NCI-H446 (cell line): ENCODE data around the gene PAPSS2.
"Not testable (repeated sequence)": the region's sequence is repeated elsewhere in the genome, so short reads cannot be mapped to it uniquely, and the experiment has no call there.

Experiments used
- DNase-seq, 2 experiments: peaks; one replicate each; lab custom pipeline; 2025; lab: John Stamatoyannopoulos, UW

PAPSS2 gene

DNA sequence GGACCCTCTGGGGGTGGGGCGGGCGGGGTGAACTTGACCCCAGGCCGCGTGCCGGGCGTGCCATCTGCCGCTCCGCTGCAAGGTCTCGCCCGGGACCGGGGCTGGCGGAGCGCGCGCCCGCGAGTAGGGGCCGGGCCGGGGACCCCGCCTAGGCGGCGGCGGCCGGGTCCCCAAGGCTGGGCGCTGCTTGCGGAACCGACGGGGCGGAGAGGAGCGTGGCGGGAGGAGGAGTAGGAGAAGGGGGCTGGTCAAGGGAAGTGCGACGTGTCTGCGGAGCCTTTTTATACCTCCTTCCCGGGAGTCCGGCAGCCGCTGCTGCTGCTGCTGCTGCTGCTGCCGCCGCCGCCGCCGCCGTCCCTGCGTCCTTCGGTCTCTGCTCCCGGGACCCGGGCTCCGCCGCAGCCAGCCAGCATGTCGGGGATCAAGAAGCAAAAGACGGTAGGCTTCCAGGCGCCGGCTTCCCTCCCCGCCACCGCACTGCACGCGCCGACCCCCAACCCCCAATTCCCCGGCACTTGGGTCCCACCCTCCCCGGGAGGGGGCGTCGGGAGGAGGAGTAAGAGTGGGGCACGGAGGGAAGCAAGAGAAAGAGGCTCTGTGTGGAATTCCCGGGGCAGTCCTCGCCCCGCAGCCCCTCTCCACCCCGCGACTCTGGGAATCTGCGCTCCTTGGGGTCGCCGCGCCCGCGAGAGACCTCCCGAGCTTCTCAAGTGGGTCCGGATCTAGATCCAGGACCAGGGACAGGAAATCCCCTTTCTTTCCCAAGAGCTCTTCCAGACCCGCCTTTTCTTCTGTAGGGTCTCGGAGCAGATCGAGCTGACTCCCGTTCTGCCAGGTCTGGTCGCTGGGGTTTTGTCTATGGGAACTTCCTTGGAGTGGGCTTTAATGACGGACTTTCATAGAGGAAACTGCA is at the start of gene PAPSS2:
PAPSS2 (plus strand) TSS at position 308 of the 913 bp plus-strand sequence; CDS start at position 412, 104 bp downstream.
- DNase-seq: no peak

DNA sequence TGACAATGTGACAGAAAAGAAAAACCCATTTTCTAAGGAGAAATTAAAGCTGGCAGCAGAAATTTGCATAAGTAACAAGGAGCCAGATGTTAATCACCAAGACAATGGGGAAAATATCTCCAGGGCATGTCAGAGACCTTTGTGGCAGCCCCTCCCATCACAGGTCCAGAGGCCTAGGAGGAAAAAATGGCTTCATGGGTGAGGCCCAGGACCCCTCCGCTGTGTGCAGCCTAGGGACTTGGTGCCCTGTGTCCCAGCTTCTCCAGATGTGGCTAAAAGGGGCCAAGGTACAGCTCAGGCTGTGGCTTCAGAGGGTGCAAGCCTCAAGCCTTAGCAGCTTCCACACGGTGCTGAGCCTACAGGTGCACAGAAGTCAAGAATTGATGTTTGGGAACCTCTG is 48.3 kb upstream of the PAPSS2 start:
- DNase-seq: not testable (repeated sequence)

GRCh38 chr10:87612115-87612514 is 47.6 kb upstream of the PAPSS2 start:
- DNase-seq: no peak

GRCh38 chr10:87613751-87614150 is 45.9 kb upstream of the PAPSS2 start:
- no peak for DNase-seq

GRCh38 chr10:87615856-87616255 is 43.8 kb upstream of the PAPSS2 start:
- DNase-seq: no peak

DNA sequence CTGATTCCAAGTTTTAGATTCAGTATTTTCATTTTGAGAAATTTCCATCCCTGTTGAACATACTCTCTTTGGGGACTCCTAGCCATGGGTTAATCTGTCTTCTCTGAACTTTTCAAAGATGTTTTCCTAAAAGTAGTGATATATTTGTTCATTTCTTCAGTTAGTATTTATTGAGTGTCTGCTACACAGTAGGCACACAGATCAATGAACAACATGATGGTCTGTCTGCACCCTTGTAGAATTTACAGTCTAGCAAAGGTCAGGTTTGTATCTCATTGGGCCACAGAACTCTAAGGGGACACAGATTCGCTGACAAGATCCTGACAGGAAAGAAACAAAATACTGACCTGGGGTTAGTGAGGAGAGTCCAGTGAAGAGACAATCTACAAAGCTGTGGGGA is 42.2 kb upstream of the PAPSS2 start:
- no peak for DNase-seq

- no peak for DNase-seq
Measured at GRCh38 chr10:87618566-87619423, 40.9 kb upstream of the PAPSS2 start.

GRCh38 chr10:87619705-87620104 is 40.0 kb upstream of the PAPSS2 start:
- DNase-seq: no peak

DNA sequence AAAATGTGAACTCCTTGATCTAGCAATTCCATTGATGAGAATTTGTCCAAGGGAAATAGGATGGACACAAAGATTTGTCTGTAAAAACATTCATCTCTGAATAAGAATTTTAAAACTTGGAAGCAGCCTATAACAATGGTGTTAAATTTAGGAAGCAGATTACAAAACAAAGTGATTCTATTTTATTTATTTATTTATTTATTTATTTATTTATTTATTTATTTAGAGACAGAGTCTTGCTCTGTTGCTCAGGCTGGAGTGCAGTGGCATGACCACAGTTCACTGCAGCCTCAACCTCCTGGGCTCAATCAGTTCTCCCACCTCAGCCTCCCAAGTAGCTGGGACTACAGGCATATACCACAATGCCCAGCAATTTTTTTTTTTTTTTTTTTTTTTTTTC is 38.2 kb upstream of the PAPSS2 start:
- DNase-seq: not testable (repeated sequence)

DNA sequence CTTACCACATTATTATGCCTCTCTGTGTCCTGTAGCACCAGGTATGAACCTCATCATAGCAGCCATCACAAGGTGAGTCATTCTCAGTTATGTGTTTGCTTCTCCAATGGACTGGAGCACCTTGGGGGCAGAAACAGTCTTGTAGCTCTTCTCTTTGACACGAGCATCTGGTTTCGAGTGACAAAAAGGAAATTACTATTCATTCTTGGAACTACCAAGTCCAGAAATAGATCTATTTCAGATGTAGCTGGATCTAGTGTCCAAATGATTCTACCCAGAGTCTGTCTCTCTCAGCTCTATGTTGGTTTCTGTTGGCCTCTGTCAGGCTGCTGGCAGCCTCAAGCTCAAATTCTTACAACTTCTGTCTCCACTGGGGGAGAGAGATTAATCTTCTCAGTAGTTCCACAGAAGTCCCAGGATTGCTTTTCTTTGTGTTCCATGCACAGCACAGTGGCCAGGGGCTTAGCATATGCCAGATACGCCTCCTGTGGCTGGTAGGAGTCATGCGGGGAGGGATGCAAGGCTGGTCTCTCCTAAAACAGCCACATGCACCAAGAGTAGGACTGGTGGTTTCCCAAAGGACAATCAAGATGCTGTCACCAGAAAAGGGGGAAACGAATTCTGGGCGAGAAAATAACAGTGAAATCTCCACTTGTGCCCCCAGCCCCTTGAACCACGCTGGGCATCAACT is 37.2 kb upstream of the PAPSS2 start:
- DNase-seq: no peak

GRCh38 chr10:87623191-87623590 is 36.5 kb upstream of the PAPSS2 start:
- no peak for DNase-seq

DNA sequence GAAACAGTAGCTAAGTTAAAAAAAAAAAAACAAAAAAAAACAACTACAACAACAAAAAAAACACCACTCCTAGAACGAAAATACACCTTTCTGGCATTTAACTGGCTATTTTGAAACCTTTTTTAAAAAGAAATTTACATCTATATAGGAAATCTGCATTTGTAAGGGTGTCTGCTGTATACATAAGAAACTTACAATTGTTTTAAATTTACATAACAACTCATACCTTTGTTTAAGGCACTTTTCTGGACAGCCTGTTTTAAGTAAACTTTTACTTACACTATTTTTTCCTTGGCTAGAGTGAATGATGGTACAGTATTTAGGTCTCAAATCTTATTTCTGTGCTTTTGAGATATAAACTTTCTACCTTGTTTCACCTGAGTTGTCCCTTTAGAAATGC is 34.0 kb upstream of the PAPSS2 start:
- no peak for DNase-seq

- no peak for DNase-seq
Measured at GRCh38 chr10:87626422-87626892, 33.2 kb upstream of the PAPSS2 start.

GRCh38 chr10:87630171-87630570 is 29.5 kb upstream of the PAPSS2 start:
- no peak for DNase-seq

DNA sequence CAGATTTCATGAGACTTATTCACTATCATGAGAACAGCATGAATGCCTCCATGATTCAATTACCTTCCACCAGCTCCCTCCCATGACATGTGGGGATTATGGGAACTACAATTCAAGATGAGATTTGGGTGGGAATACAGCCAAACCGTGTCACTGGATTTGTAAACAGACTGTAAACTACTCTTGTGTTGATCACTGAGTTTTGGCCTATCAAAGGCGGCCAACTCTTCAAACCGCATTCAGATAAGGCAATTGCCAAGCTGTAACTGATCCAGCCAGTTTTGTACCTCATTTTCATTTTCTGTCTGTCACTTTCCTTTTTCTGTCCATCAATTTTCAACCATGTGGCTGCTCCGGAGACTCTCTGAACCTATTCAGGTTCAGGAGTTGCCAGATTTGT is 27.2 kb upstream of the PAPSS2 start:
- no peak for DNase-seq

GRCh38 chr10:87634311-87634710 is 25.4 kb upstream of the PAPSS2 start:
- no peak for DNase-seq

GRCh38 chr10:87635498-87636312 is 24.0 kb upstream of the PAPSS2 start:
- DNase-seq: no peak

DNA sequence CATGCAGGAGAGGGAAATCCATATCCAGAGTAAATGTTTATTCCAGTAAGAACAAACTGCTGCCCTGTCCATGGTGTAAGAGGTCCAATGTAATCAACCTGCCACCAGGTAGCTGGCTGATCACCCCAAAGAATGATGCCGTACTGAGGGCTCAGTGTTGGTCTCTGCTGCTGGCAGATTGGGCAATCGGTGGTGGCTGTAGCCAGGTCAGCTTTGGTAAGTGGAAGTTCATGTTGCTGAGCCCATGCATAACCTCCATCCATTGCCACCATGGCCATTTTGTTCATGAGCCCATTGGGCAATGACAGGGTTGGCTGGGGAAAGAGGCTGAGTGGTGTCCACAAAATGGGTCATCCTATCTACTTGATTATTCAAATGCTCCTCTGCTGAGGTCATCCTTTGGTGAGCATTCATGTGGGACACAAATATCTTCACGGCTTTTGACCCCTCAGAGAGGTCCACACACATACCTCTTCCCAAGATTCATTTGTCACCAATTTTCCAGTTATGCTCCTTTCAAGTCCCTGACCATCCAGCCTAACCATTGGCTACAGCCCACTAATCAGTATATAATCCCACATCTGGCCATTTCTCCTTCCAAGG is 23.3 kb upstream of the PAPSS2 start:
- DNase-seq: no peak

DNA sequence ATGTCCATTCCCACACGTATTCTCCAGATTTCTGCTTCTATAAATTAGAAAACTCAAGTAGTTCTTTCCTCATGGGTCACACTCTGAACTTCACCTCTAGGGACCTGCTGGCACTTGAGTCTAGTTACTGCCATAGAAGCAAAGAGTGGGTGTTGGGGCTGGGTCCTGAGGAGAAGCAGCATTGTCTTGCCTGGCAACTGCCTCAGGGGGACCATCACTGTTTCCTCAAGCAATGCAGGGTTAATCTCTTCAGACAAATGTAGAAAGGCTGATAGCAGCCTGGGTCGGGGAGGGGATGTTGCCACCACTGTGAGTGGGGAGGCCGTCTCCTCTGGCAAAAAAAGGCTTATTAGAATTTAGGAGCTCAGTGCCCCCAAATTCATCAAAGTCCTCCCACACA is 20.2 kb upstream of the PAPSS2 start:
- DNase-seq: no peak

- no peak for DNase-seq
Measured at GRCh38 chr10:87640043-87640442, 19.6 kb upstream of the PAPSS2 start.

- DNase-seq: no peak
Measured at GRCh38 chr10:87642486-87642885, 17.2 kb upstream of the PAPSS2 start.
